ENCODE data around the gene PRKN.

PRKN gene

DNA sequence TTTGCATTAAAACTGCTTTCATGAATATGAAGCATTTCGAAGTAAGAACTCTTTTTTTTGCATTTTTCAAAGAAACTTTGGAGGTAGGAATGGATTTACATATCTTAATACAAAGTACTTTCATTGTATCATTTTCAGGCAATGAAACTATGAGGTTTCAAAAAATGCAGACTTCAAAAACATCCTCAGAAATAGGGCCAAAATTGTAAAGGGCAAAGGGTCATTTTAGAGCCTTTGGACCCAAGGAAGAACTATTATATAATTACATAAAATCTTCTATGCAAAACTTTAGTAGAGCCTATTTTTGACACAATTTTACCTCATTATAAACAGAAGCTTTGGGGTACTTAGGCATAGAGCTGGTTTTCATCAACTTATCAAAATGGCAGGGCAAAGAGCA is 4.9 kb downstream of the PRKN start:
- no peaks in the 10 kb centered on the region for H3K27me3 ChIP-seq (ENCODE audit: insufficient read depth, poor library complexity, severe bottlenecking)

DNA sequence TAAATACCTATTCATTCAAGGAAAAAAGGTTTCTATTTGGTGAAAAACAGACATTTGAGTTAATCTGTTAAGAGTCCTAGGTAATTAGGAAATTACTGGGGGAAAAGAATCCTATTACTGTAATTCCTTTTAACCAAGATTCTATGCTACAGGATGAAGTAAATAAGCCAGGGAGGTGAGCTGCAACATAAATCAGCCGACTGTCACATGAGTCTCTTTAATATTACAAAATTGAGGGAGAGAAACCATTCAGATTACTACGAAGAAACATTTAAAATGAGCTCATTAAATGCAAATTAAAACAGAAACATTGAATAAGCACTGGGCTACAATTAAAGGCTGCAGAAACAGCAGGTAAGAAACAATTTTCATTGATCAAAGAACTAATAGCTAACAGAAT is 5.3 kb downstream of the PRKN start:
- no peaks in the 10 kb centered on the region for H3K36me3 ChIP-seq (ENCODE audit: low read depth)
- TF ChIP-seq, protein P1, sequence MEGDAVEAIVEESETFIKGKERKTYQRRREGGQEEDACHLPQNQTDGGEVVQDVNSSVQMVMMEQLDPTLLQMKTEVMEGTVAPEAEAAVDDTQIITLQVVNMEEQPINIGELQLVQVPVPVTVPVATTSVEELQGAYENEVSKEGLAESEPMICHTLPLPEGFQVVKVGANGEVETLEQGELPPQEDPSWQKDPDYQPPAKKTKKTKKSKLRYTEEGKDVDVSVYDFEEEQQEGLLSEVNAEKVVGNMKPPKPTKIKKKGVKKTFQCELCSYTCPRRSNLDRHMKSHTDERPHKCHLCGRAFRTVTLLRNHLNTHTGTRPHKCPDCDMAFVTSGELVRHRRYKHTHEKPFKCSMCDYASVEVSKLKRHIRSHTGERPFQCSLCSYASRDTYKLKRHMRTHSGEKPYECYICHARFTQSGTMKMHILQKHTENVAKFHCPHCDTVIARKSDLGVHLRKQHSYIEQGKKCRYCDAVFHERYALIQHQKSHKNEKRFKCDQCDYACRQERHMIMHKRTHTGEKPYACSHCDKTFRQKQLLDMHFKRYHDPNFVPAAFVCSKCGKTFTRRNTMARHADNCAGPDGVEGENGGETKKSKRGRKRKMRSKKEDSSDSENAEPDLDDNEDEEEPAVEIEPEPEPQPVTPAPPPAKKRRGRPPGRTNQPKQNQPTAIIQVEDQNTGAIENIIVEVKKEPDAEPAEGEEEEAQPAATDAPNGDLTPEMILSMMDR (IDR thresholded peaks at IDR 0.05; ENCODE audit: poor library complexity, severe bottlenecking), result no peak
- H3K9me3 ChIP-seq (ENCODE audit: severe bottlenecking), result no peaks in the 10 kb centered on the region
- DNase-seq (ENCODE audit: low spot score), result no peak
- ATAC-seq (ENCODE audit: low read depth), result no peak
- no peak overlapping the region for H3K4me3 ChIP-seq (ENCODE audit: severe bottlenecking)
- H3K27me3 ChIP-seq (ENCODE audit: insufficient read depth, poor library complexity, severe bottlenecking), result no peaks in the 10 kb centered on the region
- H3K27ac ChIP-seq (ENCODE audit: poor library complexity, severe bottlenecking), result no peak overlapping the region
- H3K4me1 ChIP-seq (ENCODE audit: insufficient read depth, poor library complexity, severe bottlenecking), result no peaks in the 10 kb centered on the region

More for the DNA sequence above, 4.9 kb downstream of the PRKN start:
- Histone ChIP-seq H3K27ac (ENCODE audit: poor library complexity, severe bottlenecking) (no peak overlapping the region), H3K36me3 (ENCODE audit: low read depth) (no peaks in the 10 kb centered on the region), H3K9me3 (ENCODE audit: severe bottlenecking) (no peaks in the 10 kb centered on the region), H3K4me1 (ENCODE audit: insufficient read depth, poor library complexity, severe bottlenecking) (no peaks in the 10 kb centered on the region), H3K4me3 (ENCODE audit: severe bottlenecking) (no peak overlapping the region)
- DNase-seq (ENCODE audit: low spot score) (no peak), ATAC-seq (ENCODE audit: low read depth) (no peak)
- TF ChIP-seq, protein P1 (IDR thresholded peaks at IDR 0.05; ENCODE audit: poor library complexity, severe bottlenecking), result no peak

DNA sequence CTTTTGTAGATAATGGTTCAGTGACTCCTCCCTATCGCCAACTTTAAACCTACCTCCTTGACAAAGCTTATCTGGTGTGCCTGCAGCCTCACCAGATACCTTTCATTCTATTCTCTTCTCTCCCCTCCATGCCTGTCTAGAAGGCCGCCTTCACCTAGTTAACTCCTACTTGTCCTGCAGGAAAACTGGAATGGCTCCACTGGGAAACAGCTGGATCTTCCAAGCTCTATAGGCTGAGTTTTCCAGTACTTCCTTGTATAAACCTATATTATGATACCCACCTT is 6.2 kb downstream of the PRKN start:
- Histone ChIP-seq H3K27me3 (ENCODE audit: insufficient read depth, poor library complexity, severe bottlenecking) (no peaks in the 10 kb centered on the region), H3K4me1 (ENCODE audit: insufficient read depth, poor library complexity, severe bottlenecking) (no peaks in the 10 kb centered on the region), H3K36me3 (ENCODE audit: low read depth) (no peaks in the 10 kb centered on the region), H3K4me3 (ENCODE audit: severe bottlenecking) (no peak overlapping the region), H3K27ac (ENCODE audit: poor library complexity, severe bottlenecking) (no peak overlapping the region), H3K9me3 (ENCODE audit: severe bottlenecking) (no peaks in the 10 kb centered on the region)
- DNase-seq (ENCODE audit: low spot score) (no peak), ATAC-seq (ENCODE audit: low read depth) (no peak)
- TF ChIP-seq, protein P1 (IDR thresholded peaks at IDR 0.05; ENCODE audit: poor library complexity, severe bottlenecking), result no peak

DNA sequence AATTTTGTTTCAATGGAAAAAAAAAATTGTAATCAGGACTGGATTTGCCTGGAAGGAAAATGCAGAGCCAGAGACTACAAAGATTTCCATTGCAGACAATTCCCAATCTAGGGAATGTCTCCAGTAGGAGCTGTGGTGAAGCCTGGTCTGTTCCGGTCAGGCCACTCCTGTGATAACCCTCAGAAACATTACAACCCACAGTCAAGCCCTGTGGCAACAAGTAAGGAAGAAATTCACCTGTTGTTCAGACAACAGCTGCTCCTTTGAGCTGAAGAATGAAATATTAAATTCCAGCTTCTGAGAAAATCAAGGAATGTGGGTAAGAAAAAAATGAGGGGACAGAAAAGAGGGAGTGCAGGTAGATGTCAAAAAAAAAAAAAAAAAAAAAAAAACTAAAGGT is 8.0 kb downstream of the PRKN start:
- Histone ChIP-seq H3K36me3 (ENCODE audit: low read depth) (no peaks in the 10 kb centered on the region), H3K27me3 (ENCODE audit: insufficient read depth, poor library complexity, severe bottlenecking) (no peaks in the 10 kb centered on the region)
- TF ChIP-seq, protein P1 (IDR thresholded peaks at IDR 0.05; ENCODE audit: poor library complexity, severe bottlenecking), result no peak

DNA sequence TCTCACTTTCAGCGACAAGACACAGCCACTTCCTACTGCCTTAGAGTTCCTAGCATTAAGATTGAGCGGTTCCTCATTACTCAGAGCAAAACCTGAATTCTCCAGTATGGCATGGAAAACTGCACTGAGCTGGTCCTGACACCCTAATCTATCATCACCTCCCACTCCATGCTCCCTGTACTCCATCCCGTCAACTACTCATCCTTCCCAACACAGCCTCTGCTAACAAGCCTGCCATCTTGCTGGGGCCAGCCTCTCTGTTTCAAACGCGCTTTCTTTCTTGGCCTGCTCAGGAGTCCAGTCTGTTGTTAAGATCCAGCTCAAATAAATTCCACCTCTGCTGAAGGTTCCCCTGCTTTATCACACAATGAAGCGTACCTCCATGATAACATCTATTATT is 12.0 kb downstream of the PRKN start:
- Histone ChIP-seq H3K27ac (ENCODE audit: poor library complexity, severe bottlenecking) (no peak overlapping the region), H3K4me1 (ENCODE audit: insufficient read depth, poor library complexity, severe bottlenecking) (no peaks in the 10 kb centered on the region), H3K4me3 (ENCODE audit: severe bottlenecking) (no peak overlapping the region), H3K9me3 (ENCODE audit: severe bottlenecking) (no peaks in the 10 kb centered on the region), H3K36me3 (ENCODE audit: low read depth) (no peaks in the 10 kb centered on the region), H3K27me3 (ENCODE audit: insufficient read depth, poor library complexity, severe bottlenecking) (no peaks in the 10 kb centered on the region)
- no peak for DNase-seq (ENCODE audit: low spot score)
- ATAC-seq (ENCODE audit: low read depth), result no peak
- TF ChIP-seq, protein P1 (IDR thresholded peaks at IDR 0.05; ENCODE audit: poor library complexity, severe bottlenecking), result no peak

More for the DNA sequence above, 8.0 kb downstream of the PRKN start:
- H3K9me3 ChIP-seq (ENCODE audit: severe bottlenecking), result no peaks in the 10 kb centered on the region
- no peak overlapping the region for H3K27ac ChIP-seq (ENCODE audit: poor library complexity, severe bottlenecking)
- ATAC-seq (ENCODE audit: low read depth), result no peak
- no peak overlapping the region for H3K4me3 ChIP-seq (ENCODE audit: severe bottlenecking)
- no peaks in the 10 kb centered on the region for H3K4me1 ChIP-seq (ENCODE audit: insufficient read depth, poor library complexity, severe bottlenecking)
- DNase-seq (ENCODE audit: low spot score), result no peak
